ENCODE data around the gene EEF1G. TPM values are rescaled to one million over a fixed set of nuclear protein-coding genes. Genes with fewer than 3 reads are reported as not detected.
A peak's percentile ranks its signal among the peaks of the same experiment; 100 is the strongest.

Gene EEF1G
- total and polyA plus RNA-seq, 2 of the 13 experiments (the other 11 are each of a cell fraction or from before 2014, with no cell fraction given), result 1,787 to 2,144 TPM

DNA sequence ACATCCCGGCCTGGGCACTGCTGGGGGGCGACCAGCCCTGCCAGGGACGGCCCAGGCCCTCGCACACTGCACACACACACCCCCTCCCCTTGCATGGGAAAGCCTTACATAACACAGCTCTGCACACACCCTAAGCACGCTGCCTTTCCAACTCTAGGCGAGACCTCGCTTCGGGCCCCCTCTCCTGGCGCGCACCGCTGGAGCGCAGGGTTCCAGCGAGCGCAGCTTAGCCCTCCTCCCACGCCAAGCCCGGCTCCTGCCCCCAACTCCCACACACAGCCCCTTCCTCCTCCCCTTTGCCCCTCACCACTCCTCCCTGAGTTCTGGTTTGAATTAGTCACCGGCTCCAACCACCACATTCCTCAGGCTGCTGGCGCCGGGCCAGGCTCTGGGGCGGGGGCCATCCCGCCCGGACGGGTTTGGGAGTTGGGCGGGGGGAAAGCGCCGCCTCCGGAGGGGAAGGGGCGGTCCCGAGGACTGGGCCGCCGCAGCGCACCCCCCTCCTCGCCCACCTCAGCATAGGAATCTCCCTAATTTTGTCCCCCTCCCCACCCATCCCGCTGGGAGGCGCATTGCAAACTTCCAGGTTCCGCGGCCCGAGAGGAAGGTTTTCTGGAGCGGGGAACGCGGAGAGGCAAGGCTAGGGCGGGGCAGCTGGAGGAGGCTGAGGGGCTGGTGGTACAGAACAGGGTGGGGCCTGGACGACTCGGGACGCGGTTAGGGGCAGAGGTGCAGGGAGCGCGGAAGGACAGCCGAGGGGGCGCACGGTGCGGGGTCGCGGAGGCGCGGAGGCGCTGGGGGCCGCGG is 28.1 kb downstream of the EEF1G start (continued):
- no peak for TF ChIP-seq SP4 (CRISPR knock-in tag; IDR thresholded peaks at IDR 0.05)
- TF ChIP-seq ZBTB7A (CRISPR knock-in tag; IDR thresholded peaks at IDR 0.05), result peak; percentile 37; the same call in 1 of the 2 replicates
- TF ChIP-seq GLI4 (CRISPR knock-in tag; IDR thresholded peaks at IDR 0.05; ENCODE audit: borderline replicate concordance), result no peak
- TF ChIP-seq, protein P1, sequence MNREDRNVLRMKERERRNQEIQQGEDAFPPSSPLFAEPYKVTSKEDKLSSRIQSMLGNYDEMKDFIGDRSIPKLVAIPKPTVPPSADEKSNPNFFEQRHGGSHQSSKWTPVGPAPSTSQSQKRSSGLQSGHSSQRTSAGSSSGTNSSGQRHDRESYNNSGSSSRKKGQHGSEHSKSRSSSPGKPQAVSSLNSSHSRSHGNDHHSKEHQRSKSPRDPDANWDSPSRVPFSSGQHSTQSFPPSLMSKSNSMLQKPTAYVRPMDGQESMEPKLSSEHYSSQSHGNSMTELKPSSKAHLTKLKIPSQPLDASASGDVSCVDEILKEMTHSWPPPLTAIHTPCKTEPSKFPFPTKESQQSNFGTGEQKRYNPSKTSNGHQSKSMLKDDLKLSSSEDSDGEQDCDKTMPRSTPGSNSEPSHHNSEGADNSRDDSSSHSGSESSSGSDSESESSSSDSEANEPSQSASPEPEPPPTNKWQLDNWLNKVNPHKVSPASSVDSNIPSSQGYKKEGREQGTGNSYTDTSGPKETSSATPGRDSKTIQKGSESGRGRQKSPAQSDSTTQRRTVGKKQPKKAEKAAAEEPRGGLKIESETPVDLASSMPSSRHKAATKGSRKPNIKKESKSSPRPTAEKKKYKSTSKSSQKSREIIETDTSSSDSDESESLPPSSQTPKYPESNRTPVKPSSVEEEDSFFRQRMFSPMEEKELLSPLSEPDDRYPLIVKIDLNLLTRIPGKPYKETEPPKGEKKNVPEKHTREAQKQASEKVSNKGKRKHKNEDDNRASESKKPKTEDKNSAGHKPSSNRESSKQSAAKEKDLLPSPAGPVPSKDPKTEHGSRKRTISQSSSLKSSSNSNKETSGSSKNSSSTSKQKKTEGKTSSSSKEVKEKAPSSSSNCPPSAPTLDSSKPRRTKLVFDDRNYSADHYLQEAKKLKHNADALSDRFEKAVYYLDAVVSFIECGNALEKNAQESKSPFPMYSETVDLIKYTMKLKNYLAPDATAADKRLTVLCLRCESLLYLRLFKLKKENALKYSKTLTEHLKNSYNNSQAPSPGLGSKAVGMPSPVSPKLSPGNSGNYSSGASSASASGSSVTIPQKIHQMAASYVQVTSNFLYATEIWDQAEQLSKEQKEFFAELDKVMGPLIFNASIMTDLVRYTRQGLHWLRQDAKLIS (CRISPR knock-in tag; IDR thresholded peaks at IDR 0.05), result no peak
- TF ChIP-seq ZKSCAN1 (IDR thresholded peaks at IDR 0.05; ENCODE audit: low read length), result no peak
- TF ChIP-seq, protein P2, sequence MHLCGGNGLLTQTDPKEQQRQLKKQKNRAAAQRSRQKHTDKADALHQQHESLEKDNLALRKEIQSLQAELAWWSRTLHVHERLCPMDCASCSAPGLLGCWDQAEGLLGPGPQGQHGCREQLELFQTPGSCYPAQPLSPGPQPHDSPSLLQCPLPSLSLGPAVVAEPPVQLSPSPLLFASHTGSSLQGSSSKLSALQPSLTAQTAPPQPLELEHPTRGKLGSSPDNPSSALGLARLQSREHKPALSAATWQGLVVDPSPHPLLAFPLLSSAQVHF (CRISPR knock-in tag; IDR thresholded peaks at IDR 0.05), result no peak
- TF ChIP-seq HNRNPK (IDR thresholded peaks at IDR 0.05; ENCODE audit: low read depth, low read length, poor library complexity, severe bottlenecking), result peak; percentile 96
- TF ChIP-seq ATF1 (CRISPR knock-in tag; IDR thresholded peaks at IDR 0.05), result no peak
- TF ChIP-seq SRSF4 (IDR thresholded peaks at IDR 0.05; ENCODE audit: low read depth, low read length, poor library complexity, severe bottlenecking), result no peak
- TF ChIP-seq, protein P3, sequence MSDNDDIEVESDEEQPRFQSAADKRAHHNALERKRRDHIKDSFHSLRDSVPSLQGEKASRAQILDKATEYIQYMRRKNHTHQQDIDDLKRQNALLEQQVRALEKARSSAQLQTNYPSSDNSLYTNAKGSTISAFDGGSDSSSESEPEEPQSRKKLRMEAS (IDR thresholded peaks at IDR 0.05), result peak; percentile 74
- TF ChIP-seq ZNF549 (CRISPR knock-in tag; IDR thresholded peaks at IDR 0.05), result no peak
- TF ChIP-seq, protein P4, sequence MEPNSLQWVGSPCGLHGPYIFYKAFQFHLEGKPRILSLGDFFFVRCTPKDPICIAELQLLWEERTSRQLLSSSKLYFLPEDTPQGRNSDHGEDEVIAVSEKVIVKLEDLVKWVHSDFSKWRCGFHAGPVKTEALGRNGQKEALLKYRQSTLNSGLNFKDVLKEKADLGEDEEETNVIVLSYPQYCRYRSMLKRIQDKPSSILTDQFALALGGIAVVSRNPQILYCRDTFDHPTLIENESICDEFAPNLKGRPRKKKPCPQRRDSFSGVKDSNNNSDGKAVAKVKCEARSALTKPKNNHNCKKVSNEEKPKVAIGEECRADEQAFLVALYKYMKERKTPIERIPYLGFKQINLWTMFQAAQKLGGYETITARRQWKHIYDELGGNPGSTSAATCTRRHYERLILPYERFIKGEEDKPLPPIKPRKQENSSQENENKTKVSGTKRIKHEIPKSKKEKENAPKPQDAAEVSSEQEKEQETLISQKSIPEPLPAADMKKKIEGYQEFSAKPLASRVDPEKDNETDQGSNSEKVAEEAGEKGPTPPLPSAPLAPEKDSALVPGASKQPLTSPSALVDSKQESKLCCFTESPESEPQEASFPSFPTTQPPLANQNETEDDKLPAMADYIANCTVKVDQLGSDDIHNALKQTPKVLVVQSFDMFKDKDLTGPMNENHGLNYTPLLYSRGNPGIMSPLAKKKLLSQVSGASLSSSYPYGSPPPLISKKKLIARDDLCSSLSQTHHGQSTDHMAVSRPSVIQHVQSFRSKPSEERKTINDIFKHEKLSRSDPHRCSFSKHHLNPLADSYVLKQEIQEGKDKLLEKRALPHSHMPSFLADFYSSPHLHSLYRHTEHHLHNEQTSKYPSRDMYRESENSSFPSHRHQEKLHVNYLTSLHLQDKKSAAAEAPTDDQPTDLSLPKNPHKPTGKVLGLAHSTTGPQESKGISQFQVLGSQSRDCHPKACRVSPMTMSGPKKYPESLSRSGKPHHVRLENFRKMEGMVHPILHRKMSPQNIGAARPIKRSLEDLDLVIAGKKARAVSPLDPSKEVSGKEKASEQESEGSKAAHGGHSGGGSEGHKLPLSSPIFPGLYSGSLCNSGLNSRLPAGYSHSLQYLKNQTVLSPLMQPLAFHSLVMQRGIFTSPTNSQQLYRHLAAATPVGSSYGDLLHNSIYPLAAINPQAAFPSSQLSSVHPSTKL (CRISPR knock-in tag; IDR thresholded peaks at IDR 0.05), result peak; percentile 39
- TF ChIP-seq, protein P5, sequence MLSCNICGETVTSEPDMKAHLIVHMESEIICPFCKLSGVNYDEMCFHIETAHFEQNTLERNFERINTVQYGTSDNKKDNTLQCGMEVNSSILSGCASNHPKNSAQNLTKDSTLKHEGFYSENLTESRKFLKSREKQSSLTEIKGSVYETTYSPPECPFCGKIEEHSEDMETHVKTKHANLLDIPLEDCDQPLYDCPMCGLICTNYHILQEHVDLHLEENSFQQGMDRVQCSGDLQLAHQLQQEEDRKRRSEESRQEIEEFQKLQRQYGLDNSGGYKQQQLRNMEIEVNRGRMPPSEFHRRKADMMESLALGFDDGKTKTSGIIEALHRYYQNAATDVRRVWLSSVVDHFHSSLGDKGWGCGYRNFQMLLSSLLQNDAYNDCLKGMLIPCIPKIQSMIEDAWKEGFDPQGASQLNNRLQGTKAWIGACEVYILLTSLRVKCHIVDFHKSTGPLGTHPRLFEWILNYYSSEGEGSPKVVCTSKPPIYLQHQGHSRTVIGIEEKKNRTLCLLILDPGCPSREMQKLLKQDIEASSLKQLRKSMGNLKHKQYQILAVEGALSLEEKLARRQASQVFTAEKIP (CRISPR knock-in tag; IDR thresholded peaks at IDR 0.05; ENCODE audit: borderline replicate concordance), result no peak
- TF ChIP-seq, protein P6, sequence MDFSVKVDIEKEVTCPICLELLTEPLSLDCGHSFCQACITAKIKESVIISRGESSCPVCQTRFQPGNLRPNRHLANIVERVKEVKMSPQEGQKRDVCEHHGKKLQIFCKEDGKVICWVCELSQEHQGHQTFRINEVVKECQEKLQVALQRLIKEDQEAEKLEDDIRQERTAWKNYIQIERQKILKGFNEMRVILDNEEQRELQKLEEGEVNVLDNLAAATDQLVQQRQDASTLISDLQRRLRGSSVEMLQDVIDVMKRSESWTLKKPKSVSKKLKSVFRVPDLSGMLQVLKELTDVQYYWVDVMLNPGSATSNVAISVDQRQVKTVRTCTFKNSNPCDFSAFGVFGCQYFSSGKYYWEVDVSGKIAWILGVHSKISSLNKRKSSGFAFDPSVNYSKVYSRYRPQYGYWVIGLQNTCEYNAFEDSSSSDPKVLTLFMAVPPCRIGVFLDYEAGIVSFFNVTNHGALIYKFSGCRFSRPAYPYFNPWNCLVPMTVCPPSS (IDR thresholded peaks at IDR 0.05), result no peak
- TF ChIP-seq, protein P7, sequence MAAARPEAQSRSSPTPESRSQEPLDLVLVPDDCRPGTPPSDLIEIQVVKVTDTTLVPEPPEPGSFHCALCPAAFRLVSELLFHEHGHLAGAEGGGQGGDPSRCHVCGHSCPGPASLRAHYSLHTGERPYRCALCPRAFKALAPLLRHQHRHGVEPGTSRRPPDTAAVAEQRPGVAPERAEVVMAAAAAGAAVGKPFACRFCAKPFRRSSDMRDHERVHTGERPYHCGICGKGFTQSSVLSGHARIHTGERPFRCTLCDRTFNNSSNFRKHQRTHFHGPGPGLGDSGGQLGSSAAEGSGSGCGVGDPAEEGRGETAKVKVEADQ (CRISPR knock-in tag; IDR thresholded peaks at IDR 0.05; ENCODE audit: borderline replicate concordance), result no peak

Data from HepG2 (cell line).